ENCODE measurements around the gene SAFB2.

Gene SAFB2

GRCh38 chr19:5537870-5538269 lies 84.7 kb downstream of the SAFB2 start:
- DNase-seq, result no peak
